HG03457 (cell line): Measurements from ENCODE around the gene ERAS.
"Not testable (repeated sequence)": the region's sequence is repeated elsewhere in the genome, so short reads cannot be mapped to it uniquely, and the experiment has no call there.

ENCODE experiments used
- ATAC-seq: cut with Tn5 transposase; IDR thresholded peaks from one replicate; pipeline ENCODE4 v1.9.1; 2021; ENCODE audit warnings: moderate number of reproducible peaks; ENCODE audit not compliant: unreplicated experiment

The ERAS gene

DNA sequence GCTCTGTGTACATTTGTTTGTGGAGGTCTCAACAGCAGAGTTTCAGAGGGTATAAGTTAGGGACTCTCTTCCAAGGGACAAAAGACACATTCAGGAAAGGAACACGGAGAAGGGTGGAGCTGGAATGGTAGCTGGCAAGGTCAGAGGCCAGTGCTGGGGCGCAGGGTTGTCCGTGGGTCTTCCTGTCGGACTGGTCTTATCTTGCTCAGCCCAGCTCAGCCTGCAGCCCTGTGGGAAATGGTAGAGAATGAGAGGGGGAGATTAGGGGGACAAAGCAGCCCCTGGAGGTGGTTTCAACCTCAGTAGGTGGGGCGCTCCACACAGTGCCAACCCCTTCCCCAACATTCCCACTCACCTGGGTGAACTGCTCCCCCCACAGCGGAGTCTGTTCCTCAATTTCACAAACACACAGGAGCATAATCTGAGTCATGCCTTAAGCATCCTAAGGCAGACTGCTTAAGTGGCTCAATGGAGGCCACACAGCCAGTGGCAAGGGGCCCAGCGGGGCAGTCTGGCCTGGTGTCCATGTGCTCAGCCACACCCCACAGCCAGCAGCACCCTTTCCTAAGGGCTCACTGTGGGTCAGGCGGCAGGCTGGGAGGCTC, 31.3 kb upstream of the ERAS start:
- no peak for ATAC-seq

DNA sequence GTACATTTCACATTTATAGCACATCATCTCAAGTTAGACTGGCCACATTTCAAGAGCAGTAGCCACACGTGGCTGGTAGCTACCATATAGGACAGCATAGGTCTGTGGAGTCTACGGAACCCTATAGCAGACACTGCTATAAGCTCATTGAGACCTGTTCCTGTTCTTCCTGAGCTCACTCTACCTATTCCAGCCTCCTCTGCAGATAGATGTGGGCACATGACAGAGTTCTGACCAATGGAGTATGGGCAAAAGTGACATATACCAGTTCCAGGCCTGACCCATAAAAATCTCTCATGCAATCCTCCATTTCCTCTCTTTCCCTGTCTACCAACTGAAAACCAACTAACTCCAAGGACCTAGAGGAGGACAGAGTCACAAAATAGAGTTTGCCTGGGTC, 28.0 kb upstream of the ERAS start:
- no peak for ATAC-seq

DNA sequence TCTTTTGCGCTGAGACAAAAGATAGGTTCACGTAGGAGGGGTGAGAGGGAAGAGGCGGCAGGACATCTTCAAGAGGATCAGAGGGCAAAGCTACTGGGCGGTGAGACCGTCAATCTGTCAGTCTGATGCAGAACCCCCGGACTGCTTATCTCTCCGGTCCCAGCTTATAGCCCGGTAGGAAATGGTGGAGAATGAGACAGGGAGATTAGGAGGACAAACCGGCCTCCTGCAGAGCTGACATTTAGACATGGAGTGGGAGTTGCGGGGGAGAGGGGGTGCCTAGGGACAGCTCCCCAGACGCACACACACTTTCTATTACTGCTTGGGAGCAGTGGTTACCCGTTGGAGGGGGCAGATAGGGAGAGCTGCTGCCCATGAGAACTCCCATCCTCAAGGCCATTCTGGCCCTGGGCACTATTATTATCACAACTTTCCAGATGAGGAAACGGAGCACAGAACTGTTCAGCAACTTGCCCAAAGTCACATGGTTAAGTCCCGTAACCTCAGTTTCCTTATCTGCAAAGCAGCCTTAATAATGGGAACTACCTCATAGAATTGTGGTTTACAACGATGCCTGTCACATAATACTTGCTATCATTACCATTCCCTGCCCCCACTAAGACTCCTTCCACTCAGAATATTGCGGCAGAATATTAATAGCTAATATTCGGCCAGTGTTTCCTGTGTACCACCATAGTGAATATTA, 25.6 kb upstream of the ERAS start:
- ATAC-seq, result no peak

DNA sequence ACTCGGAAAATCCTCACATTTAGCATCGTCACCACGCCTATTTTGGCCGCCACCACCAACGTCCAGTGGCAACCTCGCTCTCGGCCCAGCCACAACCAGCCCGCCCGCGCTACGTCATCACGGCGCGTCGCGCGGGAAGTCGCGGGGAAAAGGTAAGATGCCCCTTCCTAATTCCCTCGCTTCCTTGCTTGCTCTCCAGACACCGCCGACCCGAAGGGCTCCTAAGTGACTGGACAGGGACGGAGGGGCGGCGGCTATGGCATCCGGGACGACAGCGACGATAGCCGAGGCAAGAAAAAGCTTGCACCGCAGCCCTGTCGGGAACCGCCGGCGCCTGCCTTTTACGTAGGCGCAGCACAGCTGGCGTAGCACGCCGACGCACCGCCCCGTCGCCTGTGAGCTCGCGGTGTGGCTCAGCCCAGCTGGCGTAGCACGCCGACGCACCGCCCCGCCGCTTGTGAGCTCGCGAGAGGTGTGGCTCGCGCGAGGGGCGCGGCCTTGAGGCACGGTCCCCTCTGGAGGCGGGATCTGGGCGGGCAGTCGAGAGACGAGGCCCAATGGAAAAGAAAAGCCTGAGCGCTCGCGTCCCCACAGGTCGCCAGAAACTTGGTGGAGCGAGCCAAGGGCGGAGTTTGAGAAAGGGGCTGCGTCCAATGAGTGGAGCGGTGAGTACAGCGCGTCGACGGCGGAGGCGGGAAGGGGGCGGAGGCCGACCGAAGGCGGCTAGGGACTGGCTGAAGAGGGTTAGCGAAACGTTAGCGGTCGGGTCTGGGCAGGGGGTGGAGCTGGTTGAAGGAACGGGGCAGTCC, 24.8 kb upstream of the ERAS start, which contains the start of gene HDAC6:
Gene HDAC6 (plus strand): TSS at position 788 of the 809 bp plus-strand sequence. CDS start 626 bp downstream, outside the sequence.
- peak; percentile 80 for ATAC-seq

DNA sequence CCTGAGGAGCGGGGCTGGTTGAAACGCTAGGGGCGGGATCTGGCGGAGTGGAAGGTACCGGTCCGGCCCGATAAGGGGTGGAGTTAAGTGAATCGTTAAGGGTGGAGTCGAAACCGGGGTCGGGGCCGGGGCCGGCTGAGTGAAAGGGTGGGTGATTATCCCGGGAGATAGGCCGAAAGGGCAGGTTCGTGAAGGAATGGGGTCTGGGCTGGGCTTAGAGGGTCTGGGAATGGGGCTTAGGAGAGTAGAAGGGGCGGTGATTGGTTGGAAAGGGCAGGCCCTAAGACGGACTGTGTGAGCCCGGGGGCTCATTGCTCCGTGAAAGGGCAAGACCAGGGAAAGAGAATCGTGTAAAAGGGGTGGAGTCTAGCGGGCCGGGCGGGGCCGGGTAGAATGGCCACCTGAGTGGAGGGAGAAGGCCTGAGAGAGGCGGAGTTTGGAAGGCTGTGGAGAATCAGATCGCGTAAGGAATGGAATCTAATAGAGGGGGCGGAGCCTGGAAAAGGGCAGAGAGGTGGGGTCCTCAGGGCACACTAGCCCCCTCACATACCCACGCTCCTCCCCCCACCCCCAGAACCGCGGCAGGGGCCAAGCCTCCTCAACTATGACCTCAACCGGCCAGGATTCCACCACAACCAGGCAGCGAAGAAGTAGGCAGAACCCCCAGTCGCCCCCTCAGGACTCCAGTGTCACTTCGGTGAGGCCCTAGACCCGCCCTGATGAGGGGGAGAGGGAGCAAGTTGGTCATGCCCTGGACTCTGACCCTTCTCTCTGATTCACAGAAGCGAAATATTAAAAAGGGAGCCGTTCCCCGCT, 24.0 kb upstream of the ERAS start:
- peak; percentile 34 for ATAC-seq

DNA sequence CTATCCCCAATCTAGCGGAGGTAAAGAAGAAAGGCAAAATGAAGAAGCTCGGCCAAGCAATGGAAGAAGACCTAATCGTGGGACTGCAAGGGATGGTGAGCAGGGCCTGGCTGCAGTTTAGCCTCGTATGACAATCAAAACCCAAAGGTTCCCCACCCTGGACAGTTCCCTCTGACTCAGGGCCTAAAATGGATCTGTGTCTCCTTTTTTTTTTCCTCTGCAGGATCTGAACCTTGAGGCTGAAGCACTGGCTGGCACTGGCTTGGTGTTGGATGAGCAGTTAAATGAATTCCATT, 23.5 kb upstream of the ERAS start:
- ATAC-seq, result no peak

DNA sequence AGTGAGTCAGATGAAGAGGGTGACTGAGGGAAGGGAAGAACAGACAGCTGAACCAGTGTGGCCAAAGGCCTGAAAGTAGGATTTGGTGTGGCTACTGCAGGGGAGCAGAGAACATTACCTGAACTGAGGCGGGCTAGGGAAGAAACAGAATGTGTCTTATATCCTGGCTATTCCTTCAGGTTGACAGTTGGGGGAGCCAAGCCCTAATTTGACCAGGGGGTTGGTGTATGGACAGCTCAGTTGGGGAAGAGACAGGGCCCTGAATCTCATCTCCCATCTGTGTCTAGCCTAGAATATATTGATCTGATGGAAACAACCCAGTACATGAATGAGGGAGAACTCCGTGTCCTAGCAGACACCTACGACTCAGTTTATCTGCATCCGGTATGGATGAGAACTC, 20.2 kb upstream of the ERAS start:
- ATAC-seq, result no peak

DNA sequence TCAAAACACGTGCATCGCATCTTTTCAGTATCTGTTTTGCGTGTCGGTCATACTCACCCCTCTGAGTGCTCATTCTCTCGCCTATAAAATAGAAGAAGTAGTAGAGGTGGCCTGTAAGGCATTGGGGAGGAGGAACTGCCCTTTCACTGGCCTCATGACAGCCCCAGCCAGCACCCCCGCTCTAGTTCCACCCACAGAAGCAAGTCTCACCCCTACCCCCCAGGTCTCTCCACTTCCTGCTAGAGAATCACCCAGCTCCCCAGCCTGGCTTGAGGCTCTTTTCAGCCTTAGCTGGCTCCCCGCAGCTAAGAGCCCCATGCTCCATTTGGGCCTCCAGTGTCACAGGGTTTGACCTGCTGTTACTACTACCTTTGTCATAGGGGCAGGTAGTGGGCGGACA, 12.7 kb upstream of the ERAS start:
- ATAC-seq, result no peak

DNA sequence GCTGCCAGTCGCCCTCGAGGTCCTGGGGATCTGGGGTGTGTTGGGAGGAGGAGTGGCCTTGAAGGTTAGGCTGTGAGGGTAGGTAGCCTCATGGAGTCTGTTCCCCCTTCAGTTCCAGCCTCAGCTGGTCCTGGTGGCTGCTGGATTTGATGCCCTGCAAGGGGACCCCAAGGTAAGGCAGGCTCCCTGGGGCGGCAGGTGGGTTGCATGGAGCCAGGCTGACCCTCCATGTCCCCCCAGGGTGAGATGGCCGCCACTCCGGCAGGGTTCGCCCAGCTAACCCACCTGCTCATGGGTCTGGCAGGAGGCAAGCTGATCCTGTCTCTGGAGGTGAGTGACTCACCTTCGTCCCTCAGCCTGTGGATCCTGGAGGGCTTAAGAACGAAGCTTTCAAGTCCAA, 11.6 kb upstream of the ERAS start:
- no peak for ATAC-seq

DNA sequence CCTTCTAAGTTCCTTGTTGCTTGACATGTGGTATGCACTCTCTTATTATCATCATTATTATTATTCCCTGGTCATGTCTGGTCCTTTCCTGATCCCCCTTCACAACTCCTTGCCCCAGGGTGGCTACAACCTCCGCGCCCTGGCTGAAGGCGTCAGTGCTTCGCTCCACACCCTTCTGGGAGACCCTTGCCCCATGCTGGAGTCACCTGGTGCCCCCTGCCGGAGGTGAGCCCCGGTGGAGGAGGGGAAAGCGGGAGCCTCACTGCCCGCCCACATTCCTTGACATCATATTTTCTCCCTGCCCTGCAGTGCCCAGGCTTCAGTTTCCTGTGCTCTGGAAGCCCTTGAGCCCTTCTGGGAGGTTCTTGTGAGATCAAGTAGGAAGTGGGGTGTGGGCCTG, 11.0 kb upstream of the ERAS start:
- no peak for ATAC-seq

DNA sequence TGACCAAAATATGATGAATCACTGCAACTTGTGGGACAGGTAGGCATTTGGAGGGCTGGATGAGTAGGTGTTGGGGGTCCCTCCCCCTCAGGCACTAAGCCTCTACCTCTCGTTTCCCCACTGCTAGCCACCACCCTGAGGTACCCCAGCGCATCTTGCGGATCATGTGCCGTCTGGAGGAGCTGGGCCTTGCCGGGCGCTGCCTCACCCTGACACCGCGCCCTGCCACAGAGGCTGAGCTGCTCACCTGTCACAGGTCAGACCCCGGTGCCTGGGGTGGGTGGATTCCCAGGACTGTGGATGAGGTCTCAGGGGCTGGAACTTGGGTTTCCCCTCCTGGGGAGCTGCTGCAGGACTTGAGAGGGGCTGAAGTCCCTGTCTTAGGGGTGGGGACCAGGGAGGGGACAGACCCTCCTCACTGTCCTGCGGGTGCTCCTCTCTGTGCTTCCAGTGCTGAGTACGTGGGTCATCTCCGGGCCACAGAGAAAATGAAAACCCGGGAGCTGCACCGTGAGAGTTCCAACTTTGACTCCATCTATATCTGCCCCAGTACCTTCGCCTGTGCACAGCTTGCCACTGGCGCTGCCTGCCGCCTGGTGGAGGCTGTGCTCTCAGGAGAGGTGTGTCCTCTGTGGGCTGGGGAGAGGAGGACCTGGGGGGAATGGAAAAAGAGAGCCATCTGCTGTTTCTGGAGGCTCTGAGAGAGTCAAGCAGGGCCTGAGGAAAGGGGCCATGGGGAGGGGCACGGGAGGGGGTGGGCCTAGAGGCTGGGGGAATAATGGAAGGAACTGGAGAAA, 10.1 kb upstream of the ERAS start:
- ATAC-seq, result no peak

DNA sequence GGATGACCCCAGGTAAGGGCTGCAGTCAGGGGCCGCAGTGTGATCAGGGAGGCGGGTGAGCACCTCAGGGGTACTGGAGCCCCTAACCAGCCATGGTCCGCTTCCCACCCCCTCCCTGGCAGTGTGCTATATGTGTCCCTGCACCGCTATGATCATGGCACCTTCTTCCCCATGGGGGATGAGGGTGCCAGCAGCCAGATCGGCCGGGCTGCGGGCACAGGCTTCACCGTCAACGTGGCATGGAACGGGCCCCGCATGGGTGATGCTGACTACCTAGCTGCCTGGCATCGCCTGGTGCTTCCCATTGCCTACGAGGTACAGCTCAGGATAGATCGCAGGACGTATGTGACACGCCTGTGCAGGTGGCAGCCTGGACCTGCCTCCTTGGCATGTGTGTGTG, 8.2 kb upstream of the ERAS start:
- ATAC-seq, result no peak

DNA sequence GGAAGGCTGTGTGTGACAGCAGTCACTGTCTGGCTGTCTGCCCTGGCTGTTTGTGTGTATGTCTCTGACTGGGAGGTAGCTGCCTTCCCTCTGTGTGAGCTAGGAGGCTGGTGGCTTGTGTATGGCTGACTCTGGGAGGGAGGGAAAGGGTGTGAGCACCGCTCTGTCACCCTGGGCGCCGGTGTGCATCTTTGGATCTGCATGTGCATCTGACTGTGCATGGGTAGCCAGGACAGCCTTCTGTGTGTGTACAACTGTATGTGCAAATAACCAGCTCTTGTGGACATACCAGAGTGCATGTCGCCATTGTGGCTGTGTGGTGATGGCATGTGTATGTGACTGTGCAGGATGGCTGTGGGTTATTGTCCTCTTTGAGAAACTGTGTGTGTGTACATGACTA, 7.4 kb upstream of the ERAS start:
- ATAC-seq, result no peak

DNA sequence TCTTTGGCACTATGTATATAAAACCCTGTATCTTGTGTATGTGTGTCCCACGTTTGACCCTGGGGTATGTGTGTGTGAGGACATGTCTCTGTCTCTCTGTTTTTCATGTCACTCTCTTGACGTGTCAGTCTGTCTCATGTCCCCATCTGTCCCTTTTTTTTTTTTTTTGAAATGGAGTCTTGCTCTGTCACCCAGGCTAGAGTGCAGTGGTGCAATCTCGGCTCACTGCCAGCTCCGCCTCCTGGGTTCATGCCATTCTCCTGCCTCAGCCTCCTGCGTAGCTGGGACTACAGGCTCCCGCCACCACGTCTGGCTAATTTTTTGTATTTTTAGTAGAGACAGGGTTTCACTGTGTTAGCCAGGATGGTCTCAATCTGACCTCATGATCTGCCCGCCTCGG, 6.9 kb upstream of the ERAS start:
- ATAC-seq, result not testable (repeated sequence)

DNA sequence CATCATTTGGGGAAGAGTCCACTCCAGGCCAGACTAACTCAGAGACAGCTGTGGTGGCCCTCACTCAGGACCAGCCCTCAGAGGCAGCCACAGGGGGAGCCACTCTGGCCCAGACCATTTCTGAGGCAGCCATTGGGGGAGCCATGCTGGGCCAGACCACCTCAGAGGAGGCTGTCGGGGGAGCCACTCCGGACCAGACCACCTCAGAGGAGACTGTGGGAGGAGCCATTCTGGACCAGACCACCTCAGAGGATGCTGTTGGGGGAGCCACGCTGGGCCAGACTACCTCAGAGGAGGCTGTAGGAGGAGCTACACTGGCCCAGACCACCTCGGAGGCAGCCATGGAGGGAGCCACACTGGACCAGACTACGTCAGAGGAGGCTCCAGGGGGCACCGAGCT, 3.3 kb upstream of the ERAS start:
- no peak for ATAC-seq

DNA sequence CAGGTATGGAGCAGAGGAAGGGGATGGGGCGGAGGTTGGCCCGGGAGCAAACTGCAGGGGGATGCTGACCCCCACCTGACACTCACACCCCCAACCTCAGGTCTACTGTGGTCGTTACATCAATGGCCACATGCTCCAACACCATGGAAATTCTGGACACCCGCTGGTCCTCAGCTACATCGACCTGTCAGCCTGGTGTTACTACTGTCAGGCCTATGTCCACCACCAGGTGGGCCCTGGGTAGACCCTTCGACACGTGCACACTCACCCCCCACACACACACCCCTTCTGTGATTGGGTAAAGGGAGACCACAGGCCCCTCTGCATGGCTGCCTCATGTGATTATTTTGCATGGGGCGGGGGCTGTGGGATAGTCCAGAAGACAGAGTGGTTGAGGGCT, 2.2 kb upstream of the ERAS start:
- no peak for ATAC-seq

DNA sequence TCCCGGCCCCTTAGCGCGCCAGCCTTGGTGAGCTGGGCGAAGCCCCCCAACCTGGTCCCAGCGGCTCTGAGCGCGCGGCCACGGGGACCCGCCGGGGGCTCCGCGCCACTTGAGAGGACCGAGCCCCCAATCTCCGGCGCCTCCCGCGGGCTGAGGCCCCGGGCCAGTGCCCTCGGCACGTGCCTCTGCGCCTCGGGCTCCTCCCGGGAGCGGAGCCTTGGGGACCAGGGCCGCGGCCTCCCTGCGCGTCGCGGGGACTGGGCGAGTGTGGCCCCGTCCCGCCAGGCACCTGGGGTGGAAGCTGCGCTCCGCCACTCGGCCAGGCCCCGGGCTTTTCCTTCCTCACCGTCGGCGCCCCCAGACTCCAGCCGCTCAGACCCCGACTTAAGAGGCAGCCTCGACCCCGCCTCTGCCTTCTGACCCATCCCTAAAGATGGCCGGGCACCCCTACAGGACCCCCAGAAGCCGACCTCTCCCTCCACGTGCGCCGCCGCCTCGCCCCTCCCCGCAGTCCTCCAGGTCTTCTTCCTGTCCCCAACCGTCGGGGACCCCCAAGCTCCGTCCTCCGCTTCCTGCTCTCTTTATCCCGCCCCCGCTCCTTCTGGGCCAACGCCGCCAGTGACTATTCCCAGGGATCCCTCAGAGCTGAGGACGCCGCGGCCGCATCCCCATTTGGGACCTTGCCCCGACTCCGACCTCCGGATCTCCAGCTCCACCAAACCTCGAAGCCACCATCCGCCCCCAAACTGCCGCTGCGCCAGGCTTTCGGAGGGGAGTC, 752 bp downstream of the ERAS start:
- ATAC-seq, result no peak

DNA sequence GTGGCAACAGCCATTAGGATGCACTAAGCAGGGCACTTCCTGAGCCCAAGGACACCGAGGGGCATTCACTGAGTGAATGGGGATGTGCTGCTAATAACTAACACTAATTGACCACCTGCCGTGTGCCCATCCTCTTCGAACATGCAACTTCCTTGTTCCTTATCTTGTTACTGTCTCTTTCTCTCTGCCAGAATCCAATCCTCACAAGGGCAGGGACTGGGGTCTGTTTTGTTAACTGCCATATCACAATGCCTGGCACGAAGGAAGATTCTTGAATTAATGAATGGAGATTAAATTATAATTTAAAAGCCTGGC, 1.3 kb downstream of the ERAS start:
- no peak for ATAC-seq

DNA sequence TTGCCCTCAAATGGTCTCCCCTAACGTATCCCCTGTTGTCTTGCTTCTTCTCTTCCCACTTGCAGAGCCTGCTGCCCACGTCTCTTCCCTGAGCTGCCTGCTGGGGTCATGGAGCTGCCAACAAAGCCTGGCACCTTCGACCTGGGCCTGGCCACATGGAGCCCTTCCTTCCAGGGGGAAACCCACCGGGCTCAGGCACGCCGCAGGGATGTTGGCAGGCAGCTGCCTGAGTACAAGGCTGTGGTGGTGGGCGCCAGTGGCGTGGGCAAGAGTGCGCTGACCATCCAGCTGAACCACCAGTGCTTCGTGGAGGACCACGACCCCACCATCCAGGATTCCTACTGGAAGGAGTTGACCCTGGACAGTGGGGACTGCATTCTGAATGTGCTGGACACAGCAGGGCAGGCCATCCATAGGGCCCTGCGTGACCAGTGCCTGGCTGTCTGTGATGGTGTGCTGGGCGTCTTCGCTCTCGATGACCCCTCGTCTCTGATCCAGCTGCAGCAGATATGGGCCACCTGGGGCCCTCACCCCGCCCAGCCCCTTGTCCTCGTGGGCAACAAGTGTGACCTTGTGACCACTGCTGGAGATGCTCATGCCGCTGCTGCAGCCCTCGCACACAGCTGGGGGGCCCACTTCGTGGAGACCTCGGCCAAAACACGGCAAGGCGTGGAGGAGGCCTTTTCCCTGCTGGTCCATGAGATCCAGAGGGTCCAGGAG, 2.9 kb downstream of the ERAS start:
- no peak for ATAC-seq
